NCI-H2081 treated with DMSO at 0.1 percent for 48 hours (cell line): ENCODE measurements around the gene ATP11A.

Experiments used
- DNase-seq: peaks from one replicate; lab custom pipeline; 2025; lab: John Stamatoyannopoulos, UW

ATP11A gene

GRCh38 chr13:112689303-112690245 is at the start of gene ATP11A:
ATP11A (plus strand) TSS chr13:112690038; CDS start chr13:112690417, 379 bp downstream.
- peak; percentile 52 for DNase-seq

DNA sequence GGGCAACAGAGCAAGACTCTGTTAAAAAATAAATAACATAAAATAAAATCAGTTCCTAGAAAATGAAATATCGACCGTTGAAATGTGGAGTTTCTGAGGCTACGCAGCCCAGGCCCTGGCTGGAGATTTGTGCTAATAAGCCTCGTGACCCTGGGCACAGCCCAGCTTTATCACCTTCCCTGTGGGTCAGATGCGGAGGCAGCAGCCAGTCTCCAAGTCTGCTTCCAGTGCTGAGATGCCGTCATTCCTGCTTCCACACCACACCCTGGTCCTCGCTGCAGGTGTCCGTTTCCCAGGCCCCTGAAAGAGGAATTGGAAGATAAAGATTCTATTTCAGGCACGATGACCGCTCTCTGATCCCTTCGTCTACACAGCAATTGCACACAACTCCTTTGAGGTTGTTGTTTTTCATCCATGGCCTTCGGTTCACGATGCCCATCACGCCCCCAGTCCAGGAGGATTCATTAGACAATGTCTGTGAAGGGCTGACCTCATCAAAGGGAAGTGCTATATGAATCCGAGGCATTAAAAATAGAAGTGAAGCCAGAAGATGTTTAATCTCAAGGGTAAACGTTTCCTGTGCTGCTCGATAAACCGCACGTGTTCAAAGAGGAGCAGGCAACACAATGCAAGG is 48.3 kb upstream of the ATP11A start:
- no peak for DNase-seq

DNA sequence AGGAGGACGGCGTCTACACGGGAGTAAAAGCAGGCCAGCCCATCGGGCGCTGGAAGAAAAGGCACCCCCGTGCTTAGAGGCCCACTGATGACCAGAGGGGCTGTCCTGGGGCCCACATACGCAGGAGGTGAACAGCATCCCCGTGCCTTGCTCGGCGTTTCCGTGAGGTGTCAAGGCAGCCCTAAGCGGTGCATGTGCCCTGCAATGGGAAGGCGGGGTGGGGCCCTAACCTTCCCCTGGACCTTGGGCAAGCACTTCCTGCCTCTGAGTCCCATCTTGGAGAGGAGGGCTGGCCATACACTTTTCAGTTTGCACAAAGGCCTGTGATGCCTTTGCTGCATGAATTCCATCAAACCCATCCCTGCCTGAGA is 47.8 kb upstream of the ATP11A start:
- DNase-seq: no peak

GRCh38 chr13:112643759-112644459 is 45.9 kb upstream of the ATP11A start:
- no peak for DNase-seq

DNA sequence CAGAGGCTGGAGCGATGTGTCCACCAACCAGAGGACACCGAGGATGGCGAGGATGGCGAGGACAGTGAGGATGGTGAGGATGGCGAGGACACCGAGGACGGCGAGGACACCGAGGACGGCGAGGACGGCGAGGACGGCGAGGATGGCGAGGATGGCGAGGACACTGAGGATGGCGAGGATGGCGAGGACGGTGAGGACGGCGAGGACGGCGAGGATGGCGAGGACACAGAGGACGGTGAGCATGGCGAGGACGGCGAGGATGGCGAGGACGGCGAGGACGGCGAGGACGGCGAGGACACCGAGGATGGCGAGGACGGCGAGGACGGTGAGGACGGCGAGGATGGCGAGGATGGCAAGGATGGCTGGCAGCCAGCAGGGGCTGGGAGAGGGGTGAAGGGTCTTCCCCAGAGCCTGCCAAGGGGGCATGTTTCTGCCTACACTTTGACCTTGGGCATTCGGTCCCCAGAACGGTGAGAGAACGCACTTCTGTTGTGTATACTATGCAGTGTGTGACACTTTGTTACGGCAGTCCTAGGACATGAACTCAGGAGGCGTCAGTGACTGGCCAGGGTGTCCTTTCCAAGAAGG is 44.4 kb upstream of the ATP11A start:
- no peak for DNase-seq

DNA sequence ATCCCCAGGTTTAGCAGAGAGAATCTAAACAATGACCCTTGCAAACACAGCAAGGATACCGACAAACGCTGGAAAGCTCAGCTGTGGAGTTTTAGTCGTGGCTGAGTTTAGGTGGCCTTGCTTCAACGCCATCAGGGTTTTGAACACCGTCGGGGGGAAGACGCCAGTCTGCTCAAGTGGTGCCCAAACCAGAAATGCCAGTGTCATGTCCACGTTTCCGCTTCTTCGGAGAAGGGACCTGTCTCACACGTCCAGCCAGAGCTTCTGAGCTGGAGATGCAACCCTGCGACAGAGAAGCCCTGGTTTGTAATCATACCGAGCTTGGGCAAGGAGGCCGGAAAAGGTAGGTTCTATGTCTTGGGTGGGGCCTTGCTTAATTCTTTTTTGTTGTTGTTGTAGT is 42.6 kb upstream of the ATP11A start:
- no peak for DNase-seq

GRCh38 chr13:112648101-112648500 is 41.7 kb upstream of the ATP11A start:
- DNase-seq: no peak

DNA sequence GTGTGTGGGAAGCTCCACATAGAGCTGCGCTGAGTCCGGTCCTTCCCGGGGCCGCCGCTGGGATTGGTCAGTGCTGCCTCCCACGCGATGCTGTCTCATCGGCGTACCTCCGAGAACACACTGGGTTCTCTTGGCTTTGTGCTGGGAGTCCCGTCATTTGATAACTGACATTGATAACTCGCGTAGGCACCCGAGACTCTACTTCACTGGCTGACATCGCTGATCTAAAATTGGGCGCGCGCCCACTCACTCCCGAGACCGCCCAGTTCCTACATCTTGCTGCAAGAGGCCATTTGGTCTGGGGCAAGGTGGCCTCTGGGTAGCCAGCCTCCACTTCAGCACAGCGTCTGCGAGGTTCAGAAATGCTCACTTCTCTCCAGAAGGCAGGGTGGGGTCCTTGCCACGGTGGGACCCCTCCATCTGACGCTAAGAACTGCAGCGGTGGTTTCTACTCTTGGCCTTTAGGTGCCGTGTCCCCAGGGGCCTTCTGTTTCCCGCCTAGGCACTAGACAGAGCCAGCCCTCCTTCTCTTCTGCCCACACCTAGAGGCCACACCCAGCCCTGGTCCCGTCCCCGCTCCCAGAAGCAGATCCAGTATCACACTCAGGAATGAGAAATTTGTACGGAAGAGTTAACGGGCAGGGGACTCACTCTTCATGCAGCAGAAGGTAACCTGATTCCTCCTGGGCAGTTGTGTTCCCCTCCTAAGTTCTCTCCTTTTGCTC is 40.7 kb upstream of the ATP11A start:
- DNase-seq: no peak

GRCh38 chr13:112651311-112651710 is 38.5 kb upstream of the ATP11A start:
- no peak for DNase-seq

GRCh38 chr13:112651750-112652511 is 37.9 kb upstream of the ATP11A start:
- DNase-seq: no peak

DNA sequence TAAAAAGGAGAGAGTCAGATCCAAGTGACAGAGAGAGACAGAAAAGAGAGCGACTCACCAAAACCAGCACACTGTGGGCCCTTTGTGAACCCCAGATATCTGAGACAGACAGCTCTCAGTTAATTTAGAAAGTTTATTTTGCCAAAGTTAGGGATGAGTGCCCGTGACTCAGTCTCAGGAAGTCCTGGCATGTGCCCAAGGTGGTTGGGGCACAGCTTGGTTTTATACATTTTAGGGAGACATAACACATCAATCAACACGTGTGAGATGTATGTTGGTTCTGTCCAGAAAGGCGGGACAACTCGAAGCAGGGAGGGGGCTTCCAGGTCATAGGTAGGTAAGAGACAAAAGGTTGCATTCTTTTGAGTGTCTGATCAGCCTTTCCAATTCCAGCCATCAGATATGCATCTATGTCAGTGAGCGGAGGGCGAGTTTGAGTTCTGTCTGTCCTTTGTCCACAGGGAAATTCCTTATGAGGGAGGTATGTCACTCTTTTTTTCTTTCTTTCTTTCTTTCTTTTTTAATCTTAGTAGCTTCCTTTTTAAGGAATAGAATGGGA is 37.2 kb upstream of the ATP11A start:
- no peak for DNase-seq

DNA sequence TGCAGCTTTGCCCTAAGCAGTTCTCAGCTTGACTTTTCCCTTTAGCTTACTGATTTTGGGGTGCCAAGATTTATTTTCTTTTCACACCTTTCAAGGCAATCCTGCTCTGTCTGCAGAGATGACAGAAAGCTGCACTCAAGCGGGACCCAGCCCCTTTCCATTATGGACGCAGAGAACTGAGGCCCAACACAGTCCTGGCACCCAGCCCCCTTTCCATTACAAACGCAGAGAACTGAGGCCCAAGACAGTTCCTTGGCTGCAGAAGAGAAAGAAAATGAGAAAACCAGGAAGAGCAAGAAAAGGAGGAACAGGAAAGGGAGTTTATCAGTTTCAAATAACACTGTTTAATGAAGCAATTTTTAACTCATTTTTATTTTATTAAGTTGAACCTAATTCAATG is 36.8 kb upstream of the ATP11A start:
- DNase-seq: no peak

GRCh38 chr13:112655913-112656312 is 33.9 kb upstream of the ATP11A start:
- DNase-seq: no peak

- DNase-seq: no peak
These were observed 31.9 kb upstream of the ATP11A start for GRCh38 chr13:112657850-112658445.

DNA sequence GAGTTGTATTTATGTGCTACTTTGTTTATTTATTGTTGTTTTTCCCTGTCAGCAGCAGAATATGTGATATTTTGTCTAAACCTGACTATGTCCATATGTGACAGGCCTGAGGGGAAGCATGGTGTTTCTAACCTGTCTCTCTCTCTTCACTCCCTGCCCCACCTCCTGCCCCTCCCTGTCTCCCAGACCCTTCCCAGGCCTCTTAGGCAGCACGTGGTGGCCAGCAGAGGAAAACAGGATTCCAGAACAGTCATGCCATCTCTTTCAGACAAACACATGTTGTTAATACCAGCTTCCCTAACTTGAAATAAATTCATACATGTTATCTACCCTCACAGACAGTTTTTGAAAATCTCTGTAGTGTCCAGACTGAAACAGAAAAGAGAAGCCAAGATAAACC is 31.0 kb upstream of the ATP11A start:
- DNase-seq: no peak

GRCh38 chr13:112661291-112661690 is 28.5 kb upstream of the ATP11A start:
- DNase-seq: no peak

GRCh38 chr13:112664501-112665203 is 25.2 kb upstream of the ATP11A start:
- no peak for DNase-seq

GRCh38 chr13:112668924-112669323 is 20.9 kb upstream of the ATP11A start:
- no peak for DNase-seq

DNA sequence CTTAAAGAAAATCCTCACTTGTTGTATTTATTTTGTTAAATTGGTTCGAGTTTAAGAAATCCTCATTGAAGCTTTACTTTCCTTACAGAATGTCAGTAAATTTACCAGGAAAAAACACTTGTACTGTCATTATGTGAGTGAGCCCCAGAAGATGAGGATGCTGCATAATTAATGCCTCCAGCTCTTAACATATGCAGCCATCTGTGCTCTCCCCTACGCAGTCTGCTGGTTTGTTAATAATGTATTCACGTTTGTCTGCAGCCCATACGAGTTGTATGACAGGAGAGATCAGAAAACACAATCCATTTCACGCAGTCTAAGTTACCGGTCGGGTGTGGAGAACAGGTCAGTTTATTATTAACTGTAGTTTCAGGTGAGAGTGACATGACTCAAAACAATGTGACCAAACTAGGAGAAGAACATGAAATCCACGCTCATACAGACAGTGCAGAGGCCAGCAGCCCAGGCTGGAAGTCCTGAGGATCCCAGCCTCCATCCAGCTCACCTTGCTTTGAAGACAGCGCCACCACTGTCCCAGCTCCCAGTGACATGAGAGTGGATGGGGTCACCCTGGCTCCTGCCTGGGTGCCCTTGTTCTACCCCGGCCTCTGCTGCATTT is 19.8 kb upstream of the ATP11A start:
- no peak for DNase-seq
